Adrenal gland (tissue), 12 donors: Measurements from ENCODE around the gene NECAB2. TPM values are rescaled to one million over a fixed set of nuclear protein-coding genes. Genes with fewer than 3 reads are reported as not detected.

Experiments
- DNase-seq, 7 donors: peaks; one replicate each; pipeline ENCODE4 v3.0.0-alpha.2; 2019 to 2020
- H3K27ac ChIP-seq, 5 donors: fragments of 200-600 bp; sonication (generic) in 4 of 5; 1 replicate in 3 of 5; 2 replicates in 2 of 5; pipeline versions ENCODE4 v1.5.1 to v1.8.0; 2016 to 2020; ENCODE audit warnings: mild to moderate bottlenecking in 1 of 5
- H3K27me3 ChIP-seq: fragments of 200-600 bp; 2 replicates; pipeline ENCODE4 v1.8.0; 2021
- H3K36me3 ChIP-seq, 2 donors: fragments of 200-600 bp; replicated peaks in 1 of 2; 1 replicate in 1 of 2; 2 replicates in 1 of 2; pipeline versions ENCODE4 v1.5.1 to v1.8.0; 2018 to 2022
- H3K4me1 ChIP-seq, 2 donors: fragments of 200-600 bp; replicated peaks in 1 of 2; 1 replicate in 1 of 2; 2 replicates in 1 of 2; pipeline versions ENCODE4 v1.5.1 to v1.8.0; 2018 to 2021
- H3K4me3 ChIP-seq, 4 donors: fragments of 200-600 bp; sonication (generic) in 3 of 4; one replicate each; pipeline ENCODE4 v1.5.1; 2016 to 2018
- H3K9me3 ChIP-seq, 3 donors: fragments of 200-600 bp; sonication (generic) in 1 of 3; replicated peaks in 1 of 3; 1 replicate in 2 of 3; 2 replicates in 1 of 3; pipeline versions ENCODE4 v1.5.1 to v1.8.0; 2016 to 2021
- POLR2A ChIP-seq, 2 donors: fragments of 450-650 bp; IDR thresholded peaks; one replicate each; pipeline ENCODE4 v1.6.1; 2017; ENCODE audit warnings: antibody characterized with exemption in 2 of 2, mild to moderate bottlenecking in 2 of 2, moderate library complexity in 1 of 2
- WGBS, 4 donors: extraction: QIAGEN DNeasy Blood & Tissue Kit in 2 of 4; methylation state at CpG; one replicate each; pipeline versions ENCODE4 v1.1.5 to v1.1.7; 2013 to 2017; 5-methylcytosine and 5-hydroxymethylcytosine counted together
- intact Hi-C, 2 donors: fragments of 100-400 bp; cut with DNase I; formaldehyde crosslinking; loops; one replicate each; pipeline versions ENCODE4 v1.14.1 to v1.15.0; 2022 to 2023
- polyA plus RNA-seq, 3 donors: library from polyadenylated mRNA; stranded (reverse); fragments of 200-250 nt in 2 of 3; fragments of 350-450 nt in 1 of 3; fragmentation: Illumina TruSeq in 1 of 3; extraction: RNeasy Lipid Tissue Mini Kit (QIAGEN cat#74804) in 1 of 3; gene quantifications; one replicate each; pipeline ENCODE4 v1.2.3, GENCODE V29; 2013 to 2014
- total RNA-seq, 9 donors: library from RNA; depleted of rRNA in 4 of 9; stranded (reverse); fragments of >200 nt in 4 of 9; fragments of 120-200 nt in 1 of 9; fragmentation: NEBNext Ultra II Directional in 1 of 9; extraction: Animal tissue kit (Norgen Biotek cat#: 25700) in 1 of 9; gene quantifications; one replicate each; pipeline versions ENCODE4 v1.1.0 to v1.2.4, GENCODE V29; 2013 to 2023
- TF ChIP-seq, protein P1 (sequence below), 6 experiments: fragments of 450-650 bp in 4 of 6; fragments of 200-600 bp in 2 of 6; sonication (generic) in 1 of 6; IDR thresholded peaks; 1 replicate in 5 of 6; 2 replicates in 1 of 6; pipeline versions ENCODE4 v1.5.1 to v1.8.0; 2016 to 2021; ENCODE audit warnings: antibody characterized with exemption in 6 of 6, mild to moderate bottlenecking in 2 of 6, moderate library complexity in 1 of 6
- donor health status: healthy with polysubstance abuse.
- donor health status: Bipolar disorder and iron deficiency.
- donor health status: DM: yes; HTN: yes; CAD: no.
- donor health status: DM: no; HTN: no; CAD: no.
- donor health status: DM: no; HTN: no; CAD: no.
- donor health status: DM: yes; HTN: yes; CAD: no.

NECAB2 gene
- total and polyA plus RNA-seq, 12 donors, result 0.14 to 2.1 (median 0.36) TPM; not detected in 3

DNA sequence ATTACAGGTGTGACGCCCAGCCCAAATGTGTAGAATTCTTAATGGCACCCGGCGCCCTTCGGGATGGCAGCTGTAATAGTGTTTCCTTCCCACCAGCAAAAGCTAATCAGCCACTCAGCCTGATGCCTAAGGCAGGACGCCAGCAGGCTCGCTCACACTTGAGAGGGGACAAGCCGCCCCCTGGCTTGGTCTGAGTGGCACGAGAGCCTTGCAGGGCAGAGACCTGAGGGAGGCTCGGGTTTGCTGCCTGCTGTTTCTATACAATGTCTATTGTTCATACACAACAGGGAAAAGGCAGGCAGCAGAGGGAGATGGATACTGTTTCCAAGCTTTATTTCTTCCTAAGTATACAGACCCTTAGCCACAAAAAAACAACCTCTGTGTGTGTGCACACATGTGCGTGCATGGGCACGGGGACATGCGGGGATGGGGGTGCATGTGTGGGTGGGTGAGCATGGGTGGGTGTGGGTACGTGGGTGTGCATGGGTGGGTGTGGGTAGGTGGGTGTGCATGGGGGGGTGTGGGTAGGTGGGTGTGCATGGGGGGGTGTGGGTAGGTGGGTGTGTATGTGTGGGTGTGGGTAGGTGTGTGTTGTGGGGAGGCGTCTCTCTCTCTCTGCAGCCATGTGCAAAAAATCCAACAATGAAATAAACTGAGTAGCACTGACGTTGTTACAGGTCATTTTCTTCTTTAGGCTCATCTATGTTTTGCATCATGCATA, 64.6 kb downstream of the NECAB2 start:
- TF ChIP-seq, protein P1, sequence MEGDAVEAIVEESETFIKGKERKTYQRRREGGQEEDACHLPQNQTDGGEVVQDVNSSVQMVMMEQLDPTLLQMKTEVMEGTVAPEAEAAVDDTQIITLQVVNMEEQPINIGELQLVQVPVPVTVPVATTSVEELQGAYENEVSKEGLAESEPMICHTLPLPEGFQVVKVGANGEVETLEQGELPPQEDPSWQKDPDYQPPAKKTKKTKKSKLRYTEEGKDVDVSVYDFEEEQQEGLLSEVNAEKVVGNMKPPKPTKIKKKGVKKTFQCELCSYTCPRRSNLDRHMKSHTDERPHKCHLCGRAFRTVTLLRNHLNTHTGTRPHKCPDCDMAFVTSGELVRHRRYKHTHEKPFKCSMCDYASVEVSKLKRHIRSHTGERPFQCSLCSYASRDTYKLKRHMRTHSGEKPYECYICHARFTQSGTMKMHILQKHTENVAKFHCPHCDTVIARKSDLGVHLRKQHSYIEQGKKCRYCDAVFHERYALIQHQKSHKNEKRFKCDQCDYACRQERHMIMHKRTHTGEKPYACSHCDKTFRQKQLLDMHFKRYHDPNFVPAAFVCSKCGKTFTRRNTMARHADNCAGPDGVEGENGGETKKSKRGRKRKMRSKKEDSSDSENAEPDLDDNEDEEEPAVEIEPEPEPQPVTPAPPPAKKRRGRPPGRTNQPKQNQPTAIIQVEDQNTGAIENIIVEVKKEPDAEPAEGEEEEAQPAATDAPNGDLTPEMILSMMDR (IDR thresholded peaks at IDR 0.05), result no peak
- TF ChIP-seq POLR2A (IDR thresholded peaks at IDR 0.05), result no peak
- intact Hi-C loops, result no loop called here
- no peak overlapping the region for H3K4me3 ChIP-seq

DNA sequence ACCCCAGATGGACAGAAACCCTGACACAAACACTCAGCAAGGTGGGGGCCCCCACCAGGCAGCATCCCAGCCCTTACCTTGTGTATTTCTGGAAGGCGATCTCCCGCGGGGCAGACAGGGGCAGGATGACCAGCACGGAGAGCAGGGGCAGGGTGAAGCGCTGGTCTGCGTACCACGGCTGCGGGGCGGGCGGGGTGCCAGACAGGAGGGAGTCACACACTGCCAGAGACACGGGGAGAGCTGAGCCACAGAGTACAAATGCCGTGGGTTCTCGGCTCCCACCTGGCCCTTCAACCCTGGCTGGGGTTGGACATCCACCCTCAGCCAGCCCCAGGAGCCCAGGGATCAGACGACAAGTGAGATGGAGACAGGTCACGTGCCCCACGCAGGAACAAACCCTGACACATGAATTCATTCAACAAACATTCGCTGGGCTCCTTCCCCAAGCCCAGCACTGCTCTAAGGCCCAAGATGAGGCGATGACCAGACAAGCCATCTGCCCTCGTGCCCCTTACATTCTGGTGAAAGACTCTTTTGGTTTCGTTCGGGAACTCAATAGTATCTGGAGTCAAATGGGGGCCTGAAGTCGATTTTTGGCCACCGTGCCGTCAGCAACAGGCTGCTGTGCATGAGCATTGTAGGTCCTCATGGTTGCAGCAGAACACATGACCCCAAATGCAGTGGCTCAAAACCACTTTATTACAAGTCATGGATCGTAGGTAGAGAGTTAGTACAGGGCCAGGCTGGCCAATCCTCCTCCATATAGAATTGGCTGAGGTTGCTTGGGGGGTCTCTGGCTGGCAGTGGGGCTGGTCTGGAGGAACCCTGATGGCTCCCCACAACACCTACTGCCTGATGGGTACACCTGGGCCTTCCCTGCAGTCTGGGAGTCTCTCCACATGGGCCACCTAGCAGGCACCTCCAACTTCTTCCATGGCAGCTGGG, 65.5 kb downstream of the NECAB2 start:
- 84 to 89% (median 85%) methylated on average over 14 to 25 of the region's 25 CpGs for WGBS, 4 donors

More for the DNA sequence above, 64.6 kb downstream of the NECAB2 start:
- WGBS, 4 donors, result 73 to 78% (median 76%) methylated on average over 9 to 15 of the region's 15 CpGs
- Histone ChIP-seq H3K9me3 (no peaks in the 10 kb centered on the region), H3K36me3 (no peaks in the 10 kb centered on the region), H3K27me3 (no peaks in the 10 kb centered on the region), H3K27ac (no peak overlapping the region), H3K4me1 (no peaks in the 10 kb centered on the region)
- DNase-seq, result no peak

GRCh38 chr16:84034516-84034915, 66.5 kb downstream of the NECAB2 start:
- Histone ChIP-seq H3K9me3 (no peaks in the 10 kb centered on the region), H3K4me3 (no peak overlapping the region), H3K27ac (no peak overlapping the region), H3K27me3 (no peaks in the 10 kb centered on the region), H3K36me3 (no peaks in the 10 kb centered on the region), H3K4me1 (no peaks in the 10 kb centered on the region)
- TF ChIP-seq, protein P1 (IDR thresholded peaks at IDR 0.05), result no peak
- no peak for TF ChIP-seq POLR2A (IDR thresholded peaks at IDR 0.05)
- 87 to 94% (median 90%) methylated on average over 12 of the region's 12 CpGs for WGBS, 4 donors
- intact Hi-C loops, result no loop called here
- no peak for DNase-seq

More for the DNA sequence above, 65.5 kb downstream of the NECAB2 start:
- Histone ChIP-seq H3K27ac (no peak overlapping the region), H3K4me3 (no peak overlapping the region), H3K27me3 (no peaks in the 10 kb centered on the region), H3K4me1 (no peaks in the 10 kb centered on the region), H3K9me3 (no peaks in the 10 kb centered on the region), H3K36me3 (no peaks in the 10 kb centered on the region)
- TF ChIP-seq, protein P1 (IDR thresholded peaks at IDR 0.05), result no peak
- TF ChIP-seq POLR2A (IDR thresholded peaks at IDR 0.05), result no peak
- DNase-seq, result no peak
- intact Hi-C loops, result no loop called here

DNA sequence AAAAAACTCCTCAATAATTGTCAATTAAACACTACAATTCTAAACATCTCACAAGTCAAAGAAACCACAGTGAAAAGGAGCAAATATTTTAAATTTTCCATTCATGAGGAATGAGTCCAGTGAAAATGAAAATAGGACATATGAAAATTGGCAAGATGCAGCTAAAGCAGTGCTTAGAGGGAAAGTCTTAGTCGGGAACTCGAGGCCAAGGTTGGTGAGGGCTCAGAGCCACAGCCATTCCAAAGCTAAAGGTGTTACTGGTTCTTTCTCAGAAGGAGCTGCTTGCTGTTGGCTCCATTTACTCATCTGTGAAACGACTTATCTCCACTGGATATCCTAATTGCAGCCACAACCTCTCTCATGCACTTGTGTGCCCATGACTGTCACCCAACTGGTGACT, 68.1 kb downstream of the NECAB2 start:
- 49 to 86% (median 53%) methylated on average over 3 of the region's 3 CpGs for WGBS, 4 donors
- DNase-seq, result no peak
- Histone ChIP-seq H3K9me3 (no peaks in the 10 kb centered on the region), H3K4me3 (no peak overlapping the region), H3K27ac (no peak overlapping the region), H3K36me3 (no peaks in the 10 kb centered on the region), H3K27me3 (no peaks in the 10 kb centered on the region), H3K4me1 (no peaks in the 10 kb centered on the region)
- TF ChIP-seq POLR2A (IDR thresholded peaks at IDR 0.05), result no peak
- TF ChIP-seq, protein P1 (IDR thresholded peaks at IDR 0.05), result no peak
- intact Hi-C loops, result no loop called here
